Measurements from ENCODE around the gene HDAC4. TPM values are rescaled to one million over a fixed set of nuclear protein-coding genes. Genes with fewer than 3 reads are reported as not detected.

HDAC4 gene
- total RNA-seq, 1 experiment from 2014 or later: 21.8 TPM

DNA sequence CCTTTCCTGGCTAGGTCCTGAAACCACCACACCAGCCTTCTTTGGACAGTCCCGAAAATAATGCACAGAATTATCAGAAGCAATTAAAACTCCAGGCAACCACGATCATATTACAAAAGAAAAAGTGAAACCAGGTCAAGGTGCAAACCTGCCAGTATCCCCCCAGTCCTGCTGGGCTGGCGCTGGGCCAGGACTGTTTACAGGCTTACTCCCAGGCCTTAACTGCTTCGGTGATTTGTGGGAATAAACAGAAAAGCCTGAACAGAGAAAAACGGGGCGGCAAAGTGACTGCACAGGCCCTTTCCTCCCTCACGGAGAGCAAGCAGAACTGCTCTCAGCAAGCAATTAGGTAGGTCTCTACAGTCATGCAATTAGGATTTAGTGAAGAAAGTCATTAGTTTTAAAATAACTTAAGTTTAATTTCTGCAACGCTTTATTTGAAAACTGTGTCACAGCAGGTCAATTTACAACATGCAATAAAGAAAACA lies 1.3 kb downstream of the HDAC4 start:
- peak; percentile 27 for DNase-seq (ENCODE audit: unreplicated experiment)
- Mint-ChIP-seq H3K4me3 (ENCODE audit: unreplicated experiment) (peak overlapping the region; percentile 75), H3K4me1 (ENCODE audit: insufficient read depth, unreplicated experiment) (peaks cover 12% of the 10 kb centered on the region), H3K9me3 (ENCODE audit: unreplicated experiment) (no peaks in the 10 kb centered on the region), H3K36me3 (ENCODE audit: insufficient read depth, unreplicated experiment) (peaks cover 24% of the 10 kb centered on the region), H3K27me3 (ENCODE audit: insufficient read depth, unreplicated experiment) (no peaks in the 10 kb centered on the region), H3K27ac (ENCODE audit: low read depth, unreplicated experiment) (peak overlapping the region; percentile 77)
- intact Hi-C loops (cut with micrococcal nuclease): loop anchor here (5.0 kb wide), 1 partner anchor 593 kb away; no protein-coding TSS in a partner anchor
- TF ChIP-seq, protein P1, sequence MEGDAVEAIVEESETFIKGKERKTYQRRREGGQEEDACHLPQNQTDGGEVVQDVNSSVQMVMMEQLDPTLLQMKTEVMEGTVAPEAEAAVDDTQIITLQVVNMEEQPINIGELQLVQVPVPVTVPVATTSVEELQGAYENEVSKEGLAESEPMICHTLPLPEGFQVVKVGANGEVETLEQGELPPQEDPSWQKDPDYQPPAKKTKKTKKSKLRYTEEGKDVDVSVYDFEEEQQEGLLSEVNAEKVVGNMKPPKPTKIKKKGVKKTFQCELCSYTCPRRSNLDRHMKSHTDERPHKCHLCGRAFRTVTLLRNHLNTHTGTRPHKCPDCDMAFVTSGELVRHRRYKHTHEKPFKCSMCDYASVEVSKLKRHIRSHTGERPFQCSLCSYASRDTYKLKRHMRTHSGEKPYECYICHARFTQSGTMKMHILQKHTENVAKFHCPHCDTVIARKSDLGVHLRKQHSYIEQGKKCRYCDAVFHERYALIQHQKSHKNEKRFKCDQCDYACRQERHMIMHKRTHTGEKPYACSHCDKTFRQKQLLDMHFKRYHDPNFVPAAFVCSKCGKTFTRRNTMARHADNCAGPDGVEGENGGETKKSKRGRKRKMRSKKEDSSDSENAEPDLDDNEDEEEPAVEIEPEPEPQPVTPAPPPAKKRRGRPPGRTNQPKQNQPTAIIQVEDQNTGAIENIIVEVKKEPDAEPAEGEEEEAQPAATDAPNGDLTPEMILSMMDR (IDR thresholded peaks at IDR 0.05; ENCODE audit: unreplicated experiment): no peak
- ChIA-PET CTCF (interaction anchor here (1.2 kb wide), 1 partner anchor 593 kb away, joined by 6 read pairs; no protein-coding TSS in a partner anchor), POLR2A (interaction anchor here (0.5 to 1.5 kb wide), 2 partner anchors 199 to 625 kb away, joined by 3 read pairs; partner anchors contain the start of gene NDUFA10)
- TSS peak; percentile 59 for BruUV-seq (replicated peaks)

DNA sequence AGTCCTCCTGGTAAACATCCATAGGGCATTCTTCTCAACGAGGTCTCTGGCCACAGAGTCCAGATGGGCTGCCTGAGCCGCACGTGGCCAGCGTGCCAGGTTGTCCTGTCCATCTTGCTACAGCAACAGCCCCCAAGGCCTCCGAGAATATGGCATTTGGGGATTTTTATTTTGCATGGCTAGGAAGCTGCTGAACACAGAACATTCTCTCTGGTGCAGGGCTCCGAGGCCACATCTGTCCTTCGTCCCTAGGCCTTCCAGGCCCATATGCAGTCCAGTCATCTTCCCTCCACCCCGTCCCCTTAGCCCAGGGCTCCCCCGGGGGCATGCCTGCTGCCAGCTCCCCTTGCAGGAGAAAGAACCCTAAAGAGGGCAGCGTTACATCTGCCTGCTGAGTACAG lies 2.3 kb downstream of the HDAC4 start:
- BruUV-seq (replicated peaks): no TSS peak

DNA sequence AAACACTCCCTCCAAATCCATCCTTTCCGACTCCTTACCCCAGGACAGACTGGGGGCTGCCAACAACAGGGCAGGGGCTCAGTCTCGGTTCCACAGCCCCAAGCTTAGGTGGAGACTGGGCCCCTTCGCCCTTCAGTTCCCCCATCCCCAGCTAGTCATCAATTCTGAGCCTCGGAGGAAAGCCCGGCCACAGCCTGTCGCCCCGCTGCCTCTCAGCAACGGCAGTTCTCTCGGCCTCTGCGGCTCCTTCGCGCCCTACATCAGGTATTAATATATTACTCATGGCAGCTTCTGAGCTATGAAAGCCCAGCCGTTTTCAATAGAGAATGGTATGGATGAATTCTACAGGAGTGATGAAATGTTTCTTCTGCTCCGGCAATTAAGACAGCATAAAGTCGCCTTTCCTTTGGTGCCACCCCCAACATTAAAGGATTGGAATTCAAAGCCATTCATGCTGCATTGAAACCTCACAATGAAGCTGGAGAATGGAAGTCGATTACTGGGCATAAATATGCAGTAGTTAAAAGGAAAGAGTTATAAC lies 2.8 kb downstream of the HDAC4 start:
- Mint-ChIP-seq H3K27ac (ENCODE audit: low read depth, unreplicated experiment) (peak overlapping the region; percentile 77), H3K9me3 (ENCODE audit: unreplicated experiment) (no peaks in the 10 kb centered on the region), H3K36me3 (ENCODE audit: insufficient read depth, unreplicated experiment) (peaks cover 24% of the 10 kb centered on the region), H3K4me3 (ENCODE audit: unreplicated experiment) (no peak overlapping the region), H3K27me3 (ENCODE audit: insufficient read depth, unreplicated experiment) (no peaks in the 10 kb centered on the region), H3K4me1 (ENCODE audit: insufficient read depth, unreplicated experiment) (peaks cover 21% of the 10 kb centered on the region)
- ChIA-PET CTCF (interaction anchor here (1.1 to 1.2 kb wide), 2 partner anchors 262 to 594 kb away, joined by 3 to 6 read pairs; no protein-coding TSS in a partner anchor), POLR2A (interaction anchor here (0.6 to 1.2 kb wide), 2 partner anchors 118 to 210 kb away, joined by 3 read pairs; no protein-coding TSS in a partner anchor)
- no TSS peak for BruUV-seq (replicated peaks)
- no peak for DNase-seq (ENCODE audit: unreplicated experiment)
- TF ChIP-seq, protein P1 (IDR thresholded peaks at IDR 0.05; ENCODE audit: unreplicated experiment): no peak
- intact Hi-C loops (cut with micrococcal nuclease): loop anchor here (5.0 kb wide), 1 partner anchor 594 kb away; no protein-coding TSS in a partner anchor

More for the DNA sequence above, 2.3 kb downstream of the HDAC4 start:
- H3K4me3 Mint-ChIP-seq (ENCODE audit: unreplicated experiment): peak overlapping the region; percentile 75
- no peaks in the 10 kb centered on the region for H3K27me3 Mint-ChIP-seq (ENCODE audit: insufficient read depth, unreplicated experiment)
- peak overlapping the region; percentile 77 for H3K27ac Mint-ChIP-seq (ENCODE audit: low read depth, unreplicated experiment)
- no peaks in the 10 kb centered on the region for H3K9me3 Mint-ChIP-seq (ENCODE audit: unreplicated experiment)
- POLR2A ChIA-PET: interaction anchor here (0.6 to 1.5 kb wide), 4 partner anchors 118 to 626 kb away, joined by 3 read pairs; partner anchors contain the start of gene NDUFA10
- intact Hi-C loops (cut with micrococcal nuclease): loop anchor here (5.0 kb wide), 1 partner anchor 594 kb away; no protein-coding TSS in a partner anchor
- no peak for DNase-seq (ENCODE audit: unreplicated experiment)
- TF ChIP-seq, protein P1 (IDR thresholded peaks at IDR 0.05; ENCODE audit: unreplicated experiment): no peak
- peaks cover 24% of the 10 kb centered on the region for H3K36me3 Mint-ChIP-seq (ENCODE audit: insufficient read depth, unreplicated experiment)
- H3K4me1 Mint-ChIP-seq (ENCODE audit: insufficient read depth, unreplicated experiment): peaks cover 16% of the 10 kb centered on the region
- CTCF ChIA-PET: interaction anchor here (1.2 kb wide), 1 partner anchor 594 kb away, joined by 6 read pairs; no protein-coding TSS in a partner anchor

DNA sequence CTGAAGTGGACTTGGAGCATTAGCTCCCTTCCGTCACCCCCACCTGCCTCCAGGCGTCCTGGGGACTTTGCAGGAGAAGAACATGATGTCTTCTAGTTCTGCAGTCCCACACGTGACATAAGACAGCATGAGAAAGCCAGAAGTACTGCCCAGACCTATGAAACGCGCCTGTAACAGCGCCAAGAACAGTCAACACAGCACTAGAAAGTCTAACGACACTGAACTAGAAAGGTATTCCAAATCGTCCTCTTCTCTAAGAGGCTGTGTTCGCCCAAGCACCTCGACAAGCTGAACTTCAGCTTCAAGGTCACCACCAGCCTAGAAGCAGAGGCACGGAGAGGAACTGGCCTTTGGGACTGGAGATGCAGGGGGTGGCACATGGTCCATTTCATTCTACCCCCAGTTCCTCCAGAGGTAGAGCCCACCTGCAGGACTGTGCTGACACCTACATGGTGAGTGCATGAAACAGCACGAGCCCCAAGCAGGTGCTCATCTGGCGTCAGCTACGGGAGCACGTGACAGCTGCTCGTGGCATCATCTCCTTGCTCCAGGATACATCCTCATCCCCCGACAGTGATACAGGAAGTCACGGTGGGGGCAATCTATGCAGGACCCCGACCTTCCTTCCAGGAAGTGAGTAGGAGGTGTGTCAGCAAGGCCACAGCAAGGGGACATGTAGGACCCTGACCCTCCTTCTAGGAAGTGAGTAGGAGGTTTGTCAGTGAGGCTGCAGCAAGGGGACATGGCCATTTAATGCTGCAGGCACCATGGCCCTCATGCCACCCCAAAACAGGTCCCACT lies 3.7 kb downstream of the HDAC4 start:
- intact Hi-C loops (cut with micrococcal nuclease): loop anchor here (5.0 kb wide), 1 partner anchor 595 kb away; no protein-coding TSS in a partner anchor
- Mint-ChIP-seq H3K4me1 (ENCODE audit: insufficient read depth, unreplicated experiment) (peaks cover 17% of the 10 kb centered on the region), H3K27me3 (ENCODE audit: insufficient read depth, unreplicated experiment) (no peaks in the 10 kb centered on the region), H3K36me3 (ENCODE audit: insufficient read depth, unreplicated experiment) (peaks cover 22% of the 10 kb centered on the region), H3K27ac (ENCODE audit: low read depth, unreplicated experiment) (no peak overlapping the region), H3K9me3 (ENCODE audit: unreplicated experiment) (no peaks in the 10 kb centered on the region), H3K4me3 (ENCODE audit: unreplicated experiment) (no peak overlapping the region)
- CTCF ChIA-PET: interaction anchor here (0.6 to 1.1 kb wide), 4 partner anchors 119 to 263 kb away, joined by 3 read pairs; no protein-coding TSS in a partner anchor
- no TSS peak for BruUV-seq (replicated peaks)
- no peak for DNase-seq (ENCODE audit: unreplicated experiment)
- POLR2A ChIA-PET: no interaction called here
- TF ChIP-seq, protein P1 (IDR thresholded peaks at IDR 0.05; ENCODE audit: unreplicated experiment): no peak
